CD14-positive monocyte (primary cell): ENCODE data around the gene ALDH1A3. TPM values are rescaled to one million over a fixed set of nuclear protein-coding genes. Genes with fewer than 3 reads are reported as not detected.

Experiments
- DNase-seq, 3 donors: peaks; one replicate each; pipeline ENCODE4 v3.0.0-alpha.2; 2011 to 2022
- H2AFZ ChIP-seq: 2 replicates; pipeline ENCODE4 v1.6.0; 2012; ENCODE audit warnings: mild to moderate bottlenecking, low read depth, low read length, inconsistent platforms; ENCODE audit not compliant: insufficient read depth, poor library complexity, severe bottlenecking
- H3K27ac ChIP-seq, 2 donors: 1 replicate in 1 of 2; 2 replicates in 1 of 2; pipeline ENCODE4 v1.5.1; 2012 to 2013; ENCODE audit warnings: low read length in 2 of 2, control low read depth in 1 of 2, inconsistent platforms in 1 of 2, low read depth in 1 of 2, mild to moderate bottlenecking in 1 of 2
- H3K27me3 ChIP-seq, 2 donors: one replicate each; pipeline versions ENCODE4 v1.6.0 to v1.6.1; 2011 to 2013; ENCODE audit warnings: low read length in 2 of 2; ENCODE audit not compliant: control insufficient read depth in 2 of 2, insufficient read depth in 2 of 2
- H3K36me3 ChIP-seq, 2 donors: replicated peaks in 1 of 2; 1 replicate in 1 of 2; 2 replicates in 1 of 2; pipeline versions ENCODE4 v1.5.1 to v1.6.1; 2012 to 2013; ENCODE audit warnings: low read length in 2 of 2, control low read depth in 1 of 2, inconsistent platforms in 1 of 2, mild to moderate bottlenecking in 1 of 2; ENCODE audit not compliant: insufficient read depth in 2 of 2, control insufficient read depth in 1 of 2
- H3K4me1 ChIP-seq, 2 donors: 1 replicate in 1 of 2; 2 replicates in 1 of 2; pipeline versions ENCODE4 v1.5.1 to v1.6.1; 2012 to 2013; ENCODE audit warnings: low read length in 2 of 2, control low read depth in 1 of 2, inconsistent platforms in 1 of 2, mild to moderate bottlenecking in 1 of 2, moderate library complexity in 1 of 2; ENCODE audit not compliant: insufficient read depth in 2 of 2, control insufficient read depth in 1 of 2
- H3K4me2 ChIP-seq: replicated peaks from 2 replicates; pipeline ENCODE3; 2012; ENCODE audit warnings: low read length, moderate library complexity, mild to moderate bottlenecking; ENCODE audit not compliant: poor library complexity, severe bottlenecking; ENCODE audit errors: extremely low read depth
- H3K4me3 ChIP-seq, 3 experiments: fragments of 200-600 bp in 1 of 3; sonication (generic) in 1 of 3; replicated peaks in 1 of 3; 1 replicate in 2 of 3; 2 replicates in 1 of 3; pipeline ENCODE4 v1.5.1; 2011 to 2013; ENCODE audit warnings: low read length in 3 of 3, mild to moderate bottlenecking in 3 of 3, control low read depth in 2 of 3, low read depth in 2 of 3, inconsistent platforms in 1 of 3, moderate library complexity in 1 of 3
- H3K79me2 ChIP-seq: 2 replicates; pipeline ENCODE4 v1.6.0; 2012; ENCODE audit warnings: mild to moderate bottlenecking, control low read depth, inconsistent platforms, low read length, moderate library complexity; ENCODE audit not compliant: insufficient read depth
- H3K9ac ChIP-seq: 2 replicates; pipeline ENCODE4 v1.6.0; 2017; ENCODE audit warnings: low read length, mild to moderate bottlenecking; ENCODE audit not compliant: insufficient read depth, poor library complexity, severe bottlenecking
- H3K9me3 ChIP-seq, 2 donors: replicated peaks in 1 of 2; 1 replicate in 1 of 2; 2 replicates in 1 of 2; pipeline versions ENCODE4 v1.5.1 to v1.6.1; 2012 to 2013; ENCODE audit warnings: low read length in 2 of 2, control low read depth in 1 of 2; ENCODE audit not compliant: control insufficient read depth in 1 of 2, insufficient read depth in 1 of 2
- H4K20me1 ChIP-seq: 2 replicates; pipeline ENCODE4 v1.6.0; 2012; ENCODE audit warnings: mild to moderate bottlenecking, low read length, control low read depth, moderate library complexity; ENCODE audit not compliant: insufficient read depth
- H3K27ac Mint-ChIP-seq, 7 donors: one replicate each; pipeline ENCODE4 v1.8.0; 2020; ENCODE audit warnings: mild to moderate bottlenecking in 7 of 7, mixed read lengths in 7 of 7, moderate library complexity in 6 of 7, inconsistent platforms in 2 of 7
- H3K27me3 Mint-ChIP-seq, 3 donors: one replicate each; pipeline ENCODE4 v1.8.0; 2021 to 2022; ENCODE audit warnings: low read depth in 3 of 3, mild to moderate bottlenecking in 3 of 3, mixed read lengths in 3 of 3, moderate library complexity in 3 of 3, inconsistent platforms in 1 of 3
- H3K36me3 Mint-ChIP-seq, 2 donors: one replicate each; pipeline ENCODE4 v1.8.0; 2020; ENCODE audit warnings: mixed read lengths in 2 of 2, inconsistent platforms in 1 of 2, mild to moderate bottlenecking in 1 of 2
- H3K4me1 Mint-ChIP-seq: one replicate; pipeline ENCODE4 v1.8.0; 2020; ENCODE audit warnings: mild to moderate bottlenecking, mixed read lengths
- H3K4me3 Mint-ChIP-seq, 2 donors: one replicate each; pipeline ENCODE4 v1.8.0; 2020; ENCODE audit warnings: mild to moderate bottlenecking in 2 of 2, mixed read lengths in 2 of 2, moderate library complexity in 1 of 2
- H3K9me3 Mint-ChIP-seq, 7 donors: one replicate each; pipeline ENCODE4 v1.8.0; 2020 to 2022; ENCODE audit warnings: mixed read lengths in 7 of 7, mild to moderate bottlenecking in 6 of 7, moderate library complexity in 6 of 7, inconsistent platforms in 2 of 7
- CTCF ChIP-seq: fragments of 200-600 bp; IDR thresholded peaks from one replicate; pipeline ENCODE4 v1.8.0; 2022; ENCODE audit warnings: antibody characterized with exemption, mild to moderate bottlenecking
- WGBS: methylation state at CpG from one replicate; pipeline ENCODE4 v1.1.5; 2013; ENCODE audit warnings: missing lambda C conversion rate; ENCODE audit not compliant: insufficient coverage; 5-methylcytosine and 5-hydroxymethylcytosine counted together
- intact Hi-C, 2 donors: fragments of 100-400 bp; cut with micrococcal nuclease; formaldehyde crosslinking; loops; one replicate each; pipeline versions ENCODE4 v1.15.0 to v1.15.1; 2023
- polyA plus RNA-seq, 3 donors: library from polyadenylated mRNA; depleted of rRNA in 1 of 3; unstranded in 2 of 3; stranded (reverse) in 1 of 3; fragments of 300-500 nt in 2 of 3; fragments of >200 nt in 1 of 3; fragmentation: Illumina TruSeq in 2 of 3; gene quantifications; 1 replicate in 2 of 3; 2 replicates in 1 of 3; pipeline ENCODE4 v1.2.3, GENCODE V29; 2012 to 2021

ALDH1A3 gene
- polyA plus RNA-seq, 3 donors: not detected

GRCh38 chr15:100832149-100832942, 47.3 kb upstream of the ALDH1A3 start:
- Mint-ChIP-seq H3K9me3 (peaks cover 0 to 5% (median 4%) of the 10 kb centered on the region in 7 donors), H3K36me3 (no peaks in the 10 kb centered on the region), H3K4me3 (no peak overlapping the region), H3K27ac (no peak overlapping the region), H3K27me3 (peaks cover 0 to 8% (median 7%) of the 10 kb centered on the region in 3 donors), H3K4me1 (peaks cover 47% of the 10 kb centered on the region)
- H3K79me2 ChIP-seq: no peaks in the 10 kb centered on the region
- DNase-seq: no peak
- no peak overlapping the region for H3K4me2 ChIP-seq
- 98% methylated on average over 7 of the region's 9 CpGs for WGBS
- peaks cover 29 to 32% of the 10 kb centered on the region in 2 donors for H3K4me1 ChIP-seq
- H3K4me3 ChIP-seq: no peak overlapping the region
- no peaks in the 10 kb centered on the region for H3K27me3 ChIP-seq
- no peaks in the 10 kb centered on the region for H3K9me3 ChIP-seq
- no peaks in the 10 kb centered on the region for H4K20me1 ChIP-seq
- intact Hi-C loops: no loop called here
- no peak overlapping the region for H3K9ac ChIP-seq
- no peak for TF ChIP-seq CTCF
- H3K36me3 ChIP-seq: no peaks in the 10 kb centered on the region
- no peak overlapping the region for H2AFZ ChIP-seq
- H3K27ac ChIP-seq: no peak overlapping the region

DNA sequence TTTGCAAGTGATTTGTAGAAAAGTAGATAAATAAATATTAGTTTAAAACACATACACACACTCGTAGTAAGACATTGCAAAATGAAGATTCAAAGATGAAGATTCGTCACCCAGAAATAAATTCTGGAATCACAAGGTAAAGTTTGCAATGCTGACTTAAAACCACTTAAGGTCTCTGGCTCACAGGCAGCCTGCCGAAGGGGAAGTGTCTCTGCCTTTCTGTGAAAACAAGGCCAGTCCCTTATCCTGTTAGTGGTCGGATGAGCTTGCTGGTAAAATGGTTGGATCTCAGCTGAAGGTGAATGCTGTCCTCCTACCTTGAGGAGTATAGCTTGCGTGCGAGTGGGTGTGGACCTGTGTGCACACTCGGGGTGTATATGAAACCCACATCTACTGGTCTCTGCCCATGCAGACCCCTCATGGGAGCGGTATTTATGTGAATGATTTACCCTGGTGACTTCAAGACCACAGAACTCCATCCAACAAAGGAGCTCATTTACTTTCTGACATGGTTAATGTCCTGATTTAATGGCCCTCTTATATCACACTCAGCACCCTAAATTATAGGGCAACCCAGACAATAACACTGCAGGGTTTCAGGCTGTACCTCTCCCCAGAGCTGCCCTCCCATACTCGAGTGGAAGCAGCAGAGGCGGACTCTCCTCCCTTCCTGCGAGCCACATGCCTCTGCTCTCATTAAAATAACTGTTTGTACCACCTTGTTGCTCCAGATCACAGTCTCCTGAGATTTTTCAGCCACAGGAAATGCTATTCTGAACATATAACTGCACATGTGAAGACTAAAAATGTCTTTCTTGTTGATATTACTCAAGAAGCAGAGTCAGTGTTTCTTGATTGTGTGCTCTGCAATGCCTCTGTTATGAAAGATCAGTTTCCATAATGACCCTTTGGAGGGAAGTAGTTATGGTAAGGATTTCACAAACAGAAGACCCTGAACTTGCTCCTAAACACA, 45.9 kb upstream of the ALDH1A3 start:
- Mint-ChIP-seq H3K9me3 (peaks cover 0 to 3% (median 0%) of the 10 kb centered on the region in 7 donors), H3K27me3 (peaks cover 0 to 5% (median 5%) of the 10 kb centered on the region in 3 donors), H3K4me1 (peaks cover 47% of the 10 kb centered on the region), H3K4me3 (peak overlapping the region in 1 of 2 donors; percentile 18), H3K27ac (peak overlapping the region; percentile 60 to 91 (median 82)), H3K36me3 (no peaks in the 10 kb centered on the region)
- no peak for TF ChIP-seq CTCF
- intact Hi-C loops: no loop called here
- H3K36me3 ChIP-seq: no peaks in the 10 kb centered on the region
- DNase-seq: peak; percentile 24 to 41 (median 32)
- H3K27ac ChIP-seq: peak overlapping the region; percentile 79 to 81
- peak overlapping the region; percentile 38 for H3K9ac ChIP-seq
- H3K9me3 ChIP-seq: no peaks in the 10 kb centered on the region
- H3K27me3 ChIP-seq: no peaks in the 10 kb centered on the region
- peak overlapping the region in 1 of 3 experiments; percentile 27 for H3K4me3 ChIP-seq
- peak overlapping the region; percentile 40 for H3K4me2 ChIP-seq
- no peaks in the 10 kb centered on the region for H3K79me2 ChIP-seq
- no peaks in the 10 kb centered on the region for H4K20me1 ChIP-seq
- peaks cover 29 to 32% of the 10 kb centered on the region in 2 donors for H3K4me1 ChIP-seq
- 0% methylated on average over 2 of the region's 11 CpGs for WGBS
- H2AFZ ChIP-seq: peak overlapping the region; percentile 58
